Esophagus muscularis mucosa (tissue), 4 donors: Measurements from ENCODE around the gene CD52.

Experiments
- EP300 ChIP-seq: sonication (generic); formaldehyde crosslinking; IDR thresholded peaks from one replicate; pipeline ENCODE4 v1.6.1; 2017; ENCODE audit warnings: antibody characterized with exemption
- POLR2A ChIP-seq: fragments of 450-650 bp; IDR thresholded peaks from one replicate; pipeline ENCODE4 v1.6.1; 2017; ENCODE audit warnings: antibody characterized with exemption, moderate library complexity, mild to moderate bottlenecking, low read depth
- POLR2AphosphoS5 ChIP-seq, 2 donors: sonication (generic); formaldehyde crosslinking; IDR thresholded peaks; one replicate each; pipeline ENCODE4 v1.6.1; 2017; ENCODE audit warnings: antibody characterized with exemption in 2 of 2
- TF ChIP-seq, protein P1 (sequence below), 3 experiments: fragments of 200-600 bp in 2 of 3; fragments of 450-650 bp in 1 of 3; sonication (generic) in 2 of 3; IDR thresholded peaks; one replicate each; pipeline ENCODE4 v1.5.1; 2017 to 2019; ENCODE audit warnings: antibody characterized with exemption in 3 of 3, mild to moderate bottlenecking in 2 of 3, moderate library complexity in 1 of 3

GRCh38 chr1:26328597-26328996 is 10.8 kb downstream of the CD52 start:
- TF ChIP-seq POLR2A (no peak), EP300 (no peak), POLR2AphosphoS5 (IDR thresholded peaks at IDR 0.05) (no peak)
- TF ChIP-seq, protein P1, sequence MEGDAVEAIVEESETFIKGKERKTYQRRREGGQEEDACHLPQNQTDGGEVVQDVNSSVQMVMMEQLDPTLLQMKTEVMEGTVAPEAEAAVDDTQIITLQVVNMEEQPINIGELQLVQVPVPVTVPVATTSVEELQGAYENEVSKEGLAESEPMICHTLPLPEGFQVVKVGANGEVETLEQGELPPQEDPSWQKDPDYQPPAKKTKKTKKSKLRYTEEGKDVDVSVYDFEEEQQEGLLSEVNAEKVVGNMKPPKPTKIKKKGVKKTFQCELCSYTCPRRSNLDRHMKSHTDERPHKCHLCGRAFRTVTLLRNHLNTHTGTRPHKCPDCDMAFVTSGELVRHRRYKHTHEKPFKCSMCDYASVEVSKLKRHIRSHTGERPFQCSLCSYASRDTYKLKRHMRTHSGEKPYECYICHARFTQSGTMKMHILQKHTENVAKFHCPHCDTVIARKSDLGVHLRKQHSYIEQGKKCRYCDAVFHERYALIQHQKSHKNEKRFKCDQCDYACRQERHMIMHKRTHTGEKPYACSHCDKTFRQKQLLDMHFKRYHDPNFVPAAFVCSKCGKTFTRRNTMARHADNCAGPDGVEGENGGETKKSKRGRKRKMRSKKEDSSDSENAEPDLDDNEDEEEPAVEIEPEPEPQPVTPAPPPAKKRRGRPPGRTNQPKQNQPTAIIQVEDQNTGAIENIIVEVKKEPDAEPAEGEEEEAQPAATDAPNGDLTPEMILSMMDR (IDR thresholded peaks at IDR 0.05): no peak
